Measurements from ENCODE around the gene DCHS2.
"Not testable (repeated sequence)": the region's sequence is repeated elsewhere in the genome, so short reads cannot be mapped to it uniquely, and the experiment has no call there.

DCHS2 gene

GRCh38 chr4:154310578-154310977, 181.0 kb downstream of the DCHS2 start:
- DNase-seq = no peak

- DNase-seq = no peak
These were observed 183.4 kb downstream of the DCHS2 start for GRCh38 chr4:154308207-154308606.

- no peak for DNase-seq
These were observed 184.1 kb downstream of the DCHS2 start for GRCh38 chr4:154307451-154307850.

- no peak for DNase-seq
These were observed 186.0 kb downstream of the DCHS2 start for GRCh38 chr4:154305616-154306015.

- DNase-seq = no peak
These were observed 186.9 kb downstream of the DCHS2 start for GRCh38 chr4:154304679-154305078.

GRCh38 chr4:154294652-154295350, 196.8 kb downstream of the DCHS2 start:
- DNase-seq = no peak

- DNase-seq = no peak
These were observed 198.2 kb downstream of the DCHS2 start for GRCh38 chr4:154293427-154293826.

- no peak for DNase-seq
These were observed 199.0 kb downstream of the DCHS2 start for GRCh38 chr4:154292589-154292988.

GRCh38 chr4:154277172-154277571, 214.4 kb downstream of the DCHS2 start:
- DNase-seq = no peak

- DNase-seq = no peak
These were observed 215.1 kb downstream of the DCHS2 start for GRCh38 chr4:154276496-154276895.

GRCh38 chr4:154254999-154255398, 236.6 kb downstream of the DCHS2 start:
- DNase-seq = no peak

GRCh38 chr4:154234576-154234975, 257.0 kb downstream of the DCHS2 start:
- no peak for DNase-seq

GRCh38 chr4:154231806-154232478, 259.7 kb downstream of the DCHS2 start:
- no peak for DNase-seq

GRCh38 chr4:154230723-154231122, 260.9 kb downstream of the DCHS2 start:
- no peak for DNase-seq

- no peak for DNase-seq
These were observed 261.5 kb downstream of the DCHS2 start for GRCh38 chr4:154230091-154230490.

GRCh38 chr4:154222875-154223274, 268.7 kb downstream of the DCHS2 start:
- DNase-seq = no peak

- no peak for DNase-seq
These were observed 273.5 kb downstream of the DCHS2 start for GRCh38 chr4:154218051-154218450.

- not testable (repeated sequence) for DNase-seq
These were observed 274.2 kb downstream of the DCHS2 start for GRCh38 chr4:154217384-154217783.

- DNase-seq = no peak
These were observed 280.1 kb downstream of the DCHS2 start for GRCh38 chr4:154211506-154211905.

GRCh38 chr4:154208424-154208823, 283.2 kb downstream of the DCHS2 start:
- DNase-seq = no peak

- no peak for DNase-seq
These were observed 286.1 kb downstream of the DCHS2 start for GRCh38 chr4:154205471-154205870.

GRCh38 chr4:154194649-154195048, 296.9 kb downstream of the DCHS2 start:
- no peak for DNase-seq

GRCh38 chr4:154192585-154192984, 299.0 kb downstream of the DCHS2 start:
- DNase-seq = no peak

GRCh38 chr4:154189346-154189745, 302.3 kb downstream of the DCHS2 start:
- no peak for DNase-seq

GRCh38 chr4:154186888-154187287, 304.7 kb downstream of the DCHS2 start:
- no peak for DNase-seq
